Fibroblast of peridontal ligament (primary cell): ENCODE results near the gene UBB.

Experiments
- DNase-seq: peaks from one replicate; pipeline ENCODE4 v3.0.0-alpha.2; 2010; ENCODE audit errors: extremely low read depth

Gene UBB

DNA sequence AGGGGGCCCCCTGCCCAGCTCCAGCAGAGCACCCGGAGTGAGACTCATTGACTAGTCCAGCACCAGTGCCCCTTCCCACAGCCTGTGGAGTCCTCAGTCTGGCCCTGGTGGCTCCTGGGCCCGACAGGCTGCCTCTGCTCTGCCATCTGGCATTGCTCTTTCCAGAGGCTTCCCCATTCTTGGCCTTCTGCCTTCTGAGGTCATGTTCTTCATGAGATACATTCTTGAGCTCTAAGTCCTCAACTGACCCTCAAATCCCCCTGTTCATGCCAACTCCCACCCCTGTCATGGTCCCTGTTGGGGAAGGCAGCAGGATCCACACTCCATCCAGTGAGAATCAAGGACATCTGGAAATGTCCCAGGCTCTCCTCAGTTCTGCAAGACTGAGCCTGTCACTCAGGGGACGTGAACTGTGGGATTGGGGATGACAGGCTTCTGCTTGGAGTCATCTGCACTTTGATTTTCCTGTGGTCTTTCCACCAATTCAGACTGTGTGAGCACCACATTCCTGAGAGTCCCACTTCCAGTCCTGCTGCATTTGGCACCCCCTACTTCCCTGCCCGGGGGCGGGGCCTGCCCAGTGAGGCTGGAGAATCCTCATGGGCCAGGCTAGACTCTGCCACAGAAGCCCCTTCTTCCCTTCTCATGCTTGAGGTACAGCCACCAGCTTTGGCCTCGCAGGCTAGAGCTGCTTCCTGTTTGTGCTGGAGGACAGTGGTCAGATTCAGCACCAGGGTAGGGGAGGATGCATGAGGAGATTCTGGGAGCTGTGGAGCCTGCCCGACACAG lies 37.2 kb downstream of the UBB start:
- DNase-seq = peak; percentile 77

DNA sequence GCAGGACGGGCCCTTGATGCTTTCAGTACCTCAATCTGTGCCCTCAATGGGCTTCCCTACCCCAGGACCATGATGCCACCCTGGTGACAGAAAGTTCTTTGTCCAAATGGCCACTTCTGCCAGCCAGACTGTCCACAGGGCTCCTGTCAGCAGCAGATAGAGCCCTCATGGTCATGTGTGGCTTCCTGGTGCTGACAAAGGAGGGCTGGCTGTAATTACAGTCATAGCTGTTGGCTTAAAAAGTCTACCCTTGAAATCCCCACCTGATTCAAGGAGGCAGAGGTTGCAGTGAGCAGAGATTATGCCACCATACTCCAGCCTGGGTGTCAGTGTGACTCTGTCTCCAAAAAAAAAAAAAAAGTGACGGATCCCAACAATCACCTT lies 37.8 kb downstream of the UBB start:
- no peak for DNase-seq

GRCh38 chr17:16419074-16419928 lies 38.4 kb downstream of the UBB start:
- peak; percentile 84 for DNase-seq

- peak; percentile 72 for DNase-seq
These were observed 39.0 kb downstream of the UBB start for GRCh38 chr17:16419929-16420271.

GRCh38 chr17:16422416-16422815 lies 41.5 kb downstream of the UBB start:
- DNase-seq = no peak

- no peak for DNase-seq
These were observed 42.5 kb downstream of the UBB start for GRCh38 chr17:16423226-16423872.

DNA sequence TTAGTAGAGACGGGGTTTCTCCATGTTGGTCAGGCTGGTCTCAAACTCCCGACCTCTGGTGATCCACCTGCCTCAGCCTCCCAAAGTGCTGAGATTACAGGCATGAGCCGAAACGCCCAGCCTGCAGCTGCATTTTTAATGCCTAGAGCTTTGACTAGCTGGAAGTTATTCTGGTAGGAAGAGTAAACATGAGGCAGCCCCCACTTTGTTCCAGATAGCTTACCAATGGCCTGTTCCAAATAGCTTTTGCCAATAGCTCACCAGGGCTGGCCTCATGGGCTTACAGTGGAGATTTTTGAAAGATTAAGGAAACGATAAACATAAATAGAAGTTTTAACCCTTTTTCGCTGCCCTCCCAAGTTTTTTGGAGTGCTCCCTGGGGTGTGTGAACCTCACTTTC lies 44.3 kb downstream of the UBB start:
- DNase-seq = no peak

DNA sequence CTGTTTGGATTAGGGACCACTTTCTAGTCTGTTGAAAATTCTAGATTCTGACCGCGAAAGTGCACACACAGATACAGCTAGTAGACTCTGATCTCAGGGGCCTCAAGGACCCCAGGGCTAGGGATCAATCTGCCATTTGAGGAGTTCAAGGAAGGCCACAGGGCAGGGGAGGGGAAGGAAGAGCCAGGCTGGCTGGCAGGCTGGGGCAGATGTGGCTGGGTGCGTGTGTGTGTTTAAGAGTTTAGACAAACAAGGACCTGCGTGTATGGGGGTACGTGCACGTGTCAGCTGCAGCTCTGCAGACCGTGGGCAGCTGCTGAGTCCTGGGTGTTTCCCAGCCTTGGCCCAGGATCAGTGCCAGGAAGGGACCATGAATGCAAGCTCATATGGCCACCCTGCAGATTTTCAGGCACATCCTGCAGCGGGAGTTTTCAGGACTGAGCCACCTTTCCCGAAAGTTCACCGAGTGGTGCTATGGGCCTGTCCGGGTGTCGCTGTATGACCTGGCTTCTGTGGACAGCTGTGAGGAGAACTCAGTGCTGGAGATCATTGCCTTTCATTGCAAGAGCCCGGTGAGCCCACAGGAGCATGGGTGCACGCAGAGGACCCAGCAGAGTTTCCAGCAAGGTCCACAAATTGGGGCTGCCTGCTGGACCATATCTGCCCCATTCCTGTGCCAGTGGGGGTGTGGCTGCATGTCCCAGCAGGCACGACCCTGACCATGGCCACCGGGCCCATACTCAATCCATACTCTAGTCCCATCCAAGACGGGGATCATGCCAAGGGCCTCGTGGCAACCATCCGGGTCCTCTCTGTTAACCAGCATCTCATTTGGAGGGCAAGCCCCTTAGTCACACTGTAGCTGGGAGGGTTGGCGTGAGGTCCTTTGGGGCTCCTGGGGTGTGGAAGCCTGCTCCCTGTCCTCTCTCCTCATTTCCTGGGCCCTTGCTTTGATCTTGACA lies 45.1 kb downstream of the UBB start:
- no peak for DNase-seq

GRCh38 chr17:16427020-16427419 lies 46.1 kb downstream of the UBB start:
- no peak for DNase-seq

- DNase-seq = peak; percentile 31
These were observed 47.4 kb downstream of the UBB start for GRCh38 chr17:16428098-16428882.

GRCh38 chr17:16429083-16429482 lies 48.2 kb downstream of the UBB start:
- DNase-seq = no peak

- no peak for DNase-seq
These were observed 49.8 kb downstream of the UBB start for GRCh38 chr17:16430650-16431049.

GRCh38 chr17:16432017-16432416 lies 51.1 kb downstream of the UBB start:
- DNase-seq = no peak
